Measurements from ENCODE around the gene PTPN23.

Gene PTPN23

DNA sequence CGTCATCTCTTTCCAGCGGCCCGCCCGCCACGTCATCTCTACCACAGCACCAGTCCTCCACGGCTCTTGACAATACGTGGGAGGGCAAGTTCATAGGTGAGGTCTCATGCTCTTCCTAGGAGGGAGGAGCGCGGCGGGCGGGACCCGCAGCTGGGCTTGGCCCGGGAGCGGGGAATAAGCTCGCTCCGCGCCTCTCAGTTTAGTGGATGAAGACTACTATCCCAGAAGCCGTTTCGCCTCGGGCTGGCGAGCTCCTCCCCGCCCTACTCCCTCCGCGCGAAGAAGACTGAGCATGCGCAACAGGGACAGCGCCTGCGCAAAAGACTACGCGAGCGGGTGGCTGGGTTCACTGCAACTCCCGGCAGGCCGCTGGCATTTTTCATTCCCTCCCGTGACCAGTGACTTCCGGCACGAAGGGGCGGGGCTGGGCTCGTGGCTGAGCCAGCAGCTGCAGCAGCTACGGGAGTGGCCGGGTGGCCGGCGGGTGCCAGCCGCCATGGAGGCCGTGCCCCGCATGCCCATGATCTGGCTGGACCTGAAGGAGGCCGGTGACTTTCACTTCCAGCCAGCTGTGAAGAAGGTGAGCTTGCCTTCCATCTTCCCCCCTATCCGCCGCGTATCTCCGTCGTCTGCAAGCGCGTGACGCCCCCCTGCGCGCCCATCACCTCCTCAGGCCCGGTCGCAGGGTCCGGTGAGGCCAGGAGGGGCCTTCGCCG is at the start of gene PTPN23 (continued):
- TF ChIP-seq, protein P1, sequence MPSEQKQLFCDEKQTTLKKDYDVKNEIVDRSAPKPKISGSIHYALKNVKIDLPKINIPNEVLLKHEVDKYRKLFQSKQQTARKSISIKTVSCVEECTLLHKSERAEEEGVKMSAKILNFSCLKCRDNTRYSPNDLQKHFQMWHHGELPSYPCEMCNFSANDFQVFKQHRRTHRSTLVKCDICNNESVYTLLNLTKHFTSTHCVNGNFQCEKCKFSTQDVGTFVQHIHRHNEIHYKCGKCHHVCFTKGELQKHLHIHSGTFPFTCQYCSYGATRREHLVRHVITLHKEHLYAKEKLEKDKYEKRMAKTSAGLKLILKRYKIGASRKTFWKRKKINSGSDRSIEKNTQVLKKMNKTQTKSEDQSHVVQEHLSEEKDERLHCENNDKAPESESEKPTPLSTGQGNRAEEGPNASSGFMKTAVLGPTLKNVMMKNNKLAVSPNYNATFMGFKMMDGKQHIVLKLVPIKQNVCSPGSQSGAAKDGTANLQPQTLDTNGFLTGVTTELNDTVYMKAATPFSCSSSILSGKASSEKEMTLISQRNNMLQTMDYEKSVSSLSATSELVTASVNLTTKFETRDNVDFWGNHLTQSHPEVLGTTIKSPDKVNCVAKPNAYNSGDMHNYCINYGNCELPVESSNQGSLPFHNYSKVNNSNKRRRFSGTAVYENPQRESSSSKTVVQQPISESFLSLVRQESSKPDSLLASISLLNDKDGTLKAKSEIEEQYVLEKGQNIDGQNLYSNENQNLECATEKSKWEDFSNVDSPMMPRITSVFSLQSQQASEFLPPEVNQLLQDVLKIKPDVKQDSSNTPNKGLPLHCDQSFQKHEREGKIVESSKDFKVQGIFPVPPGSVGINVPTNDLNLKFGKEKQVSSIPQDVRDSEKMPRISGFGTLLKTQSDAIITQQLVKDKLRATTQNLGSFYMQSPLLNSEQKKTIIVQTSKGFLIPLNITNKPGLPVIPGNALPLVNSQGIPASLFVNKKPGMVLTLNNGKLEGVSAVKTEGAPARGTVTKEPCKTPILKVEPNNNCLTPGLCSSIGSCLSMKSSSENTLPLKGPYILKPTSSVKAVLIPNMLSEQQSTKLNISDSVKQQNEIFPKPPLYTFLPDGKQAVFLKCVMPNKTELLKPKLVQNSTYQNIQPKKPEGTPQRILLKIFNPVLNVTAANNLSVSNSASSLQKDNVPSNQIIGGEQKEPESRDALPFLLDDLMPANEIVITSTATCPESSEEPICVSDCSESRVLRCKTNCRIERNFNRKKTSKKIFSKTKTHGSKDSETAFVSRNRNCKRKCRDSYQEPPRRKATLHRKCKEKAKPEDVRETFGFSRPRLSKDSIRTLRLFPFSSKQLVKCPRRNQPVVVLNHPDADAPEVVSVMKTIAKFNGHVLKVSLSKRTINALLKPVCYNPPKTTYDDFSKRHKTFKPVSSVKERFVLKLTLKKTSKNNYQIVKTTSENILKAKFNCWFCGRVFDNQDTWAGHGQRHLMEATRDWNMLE (tag by site-specific recombination; conservative IDR thresholded peaks at IDR 0.05; ENCODE audit: low read depth) = 0 out of 2 replicates have a peak, but pooled peaks have one; percentile 17
- TF ChIP-seq ZFP69B (tag by site-specific recombination; IDR thresholded peaks at IDR 0.05) (peak; percentile 30; the same call in 1 of the 2 replicates), ZNF121 (tag by site-specific recombination; IDR thresholded peaks at IDR 0.05) (0 out of 2 replicates have a peak, but pooled peaks have one; percentile 20)

DNA sequence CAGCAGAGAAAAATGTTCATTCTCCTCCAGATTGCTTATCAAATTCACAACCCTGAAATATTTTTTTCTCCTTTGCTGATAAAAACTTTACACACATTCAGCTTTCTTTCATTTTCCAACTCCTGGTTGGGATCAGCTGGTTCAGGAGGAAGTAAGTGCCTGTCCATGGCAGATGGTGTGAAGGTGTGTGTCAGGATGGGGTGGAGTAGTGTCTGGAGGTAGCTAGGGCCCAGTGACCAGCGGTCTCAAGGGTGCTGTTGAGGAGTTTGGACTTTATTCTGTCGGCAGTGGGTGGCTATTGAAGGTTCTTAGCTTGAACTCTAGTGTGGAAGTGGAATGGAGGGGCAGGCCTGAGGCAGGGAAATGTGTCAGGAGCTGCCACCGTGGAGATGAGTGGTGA is 46.9 kb upstream of the PTPN23 start:
- Histone ChIP-seq H3K27ac (ENCODE audit: extremely low read depth, low read depth, low read length) (no peak overlapping the region), H3K4me3 (ENCODE audit: low read depth, low read length) (no peak overlapping the region), H3K9me3 (ENCODE audit: control insufficient read depth, insufficient read depth, low read depth, low read length) (no peaks in the 10 kb centered on the region), H3K36me3 (ENCODE audit: control insufficient read depth in 2 of 2, insufficient read depth in 1 of 2, low read length in 2 of 2) (peaks cover 0 to 86% of the 10 kb centered on the region in 2 experiments; a peak in 2 of 3 replicates), H3K4me1 (ENCODE audit: control insufficient read depth, insufficient read depth, low read length) (no peaks in the 10 kb centered on the region)
- POLR2A ChIA-PET = no interaction called here
- TF ChIP-seq ZNF10 (tag by site-specific recombination; IDR thresholded peaks at IDR 0.05) = no peak
- TF ChIP-seq, protein P2, sequence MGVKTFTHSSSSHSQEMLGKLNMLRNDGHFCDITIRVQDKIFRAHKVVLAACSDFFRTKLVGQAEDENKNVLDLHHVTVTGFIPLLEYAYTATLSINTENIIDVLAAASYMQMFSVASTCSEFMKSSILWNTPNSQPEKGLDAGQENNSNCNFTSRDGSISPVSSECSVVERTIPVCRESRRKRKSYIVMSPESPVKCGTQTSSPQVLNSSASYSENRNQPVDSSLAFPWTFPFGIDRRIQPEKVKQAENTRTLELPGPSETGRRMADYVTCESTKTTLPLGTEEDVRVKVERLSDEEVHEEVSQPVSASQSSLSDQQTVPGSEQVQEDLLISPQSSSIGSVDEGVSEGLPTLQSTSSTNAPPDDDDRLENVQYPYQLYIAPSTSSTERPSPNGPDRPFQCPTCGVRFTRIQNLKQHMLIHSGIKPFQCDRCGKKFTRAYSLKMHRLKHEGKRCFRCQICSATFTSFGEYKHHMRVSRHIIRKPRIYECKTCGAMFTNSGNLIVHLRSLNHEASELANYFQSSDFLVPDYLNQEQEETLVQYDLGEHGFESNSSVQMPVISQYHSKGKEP (tag by site-specific recombination; IDR thresholded peaks at IDR 0.05) = no peak
- no peak for TF ChIP-seq ZBTB21 (tag by site-specific recombination; IDR thresholded peaks at IDR 0.05)
- TF ChIP-seq ZNF830 (tag by site-specific recombination; IDR thresholded peaks at IDR 0.05; ENCODE audit: low read depth) = no peak
- no peak for TF ChIP-seq ZNF24 (tag by site-specific recombination; IDR thresholded peaks at IDR 0.05)
- no peak for TF ChIP-seq ZNF114 (tag by site-specific recombination; IDR thresholded peaks at IDR 0.05)
- TF ChIP-seq, protein P3, sequence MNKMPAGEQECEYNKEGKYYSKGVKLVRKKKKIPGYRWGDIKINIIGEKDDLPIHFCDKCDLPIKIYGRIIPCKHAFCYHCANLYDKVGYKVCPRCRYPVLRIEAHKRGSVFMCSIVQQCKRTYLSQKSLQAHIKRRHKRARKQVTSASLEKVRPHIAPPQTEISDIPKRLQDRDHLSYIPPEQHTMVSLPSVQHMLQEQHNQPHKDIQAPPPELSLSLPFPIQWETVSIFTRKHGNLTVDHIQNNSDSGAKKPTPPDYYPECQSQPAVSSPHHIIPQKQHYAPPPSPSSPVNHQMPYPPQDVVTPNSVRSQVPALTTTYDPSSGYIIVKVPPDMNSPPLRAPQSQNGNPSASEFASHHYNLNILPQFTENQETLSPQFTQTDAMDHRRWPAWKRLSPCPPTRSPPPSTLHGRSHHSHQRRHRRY (tag by site-specific recombination; IDR thresholded peaks at IDR 0.05) = no peak
- TF ChIP-seq GLI2 (tag by site-specific recombination; IDR thresholded peaks at IDR 0.05; ENCODE audit: borderline replicate concordance, low read depth) = no peak
- no peak for TF ChIP-seq MEIS1 (CRISPR knock-in tag; IDR thresholded peaks at IDR 0.05; ENCODE audit: borderline replicate concordance)
- no peak for TF ChIP-seq ZNF302 (tag by site-specific recombination; IDR thresholded peaks at IDR 0.05; ENCODE audit: low read depth)
- no peak for TF ChIP-seq ZNF146 (tag by site-specific recombination; IDR thresholded peaks at IDR 0.05)
- TF ChIP-seq ZNF768 (tag by site-specific recombination; IDR thresholded peaks at IDR 0.05) = no peak
- TF ChIP-seq, protein P4, sequence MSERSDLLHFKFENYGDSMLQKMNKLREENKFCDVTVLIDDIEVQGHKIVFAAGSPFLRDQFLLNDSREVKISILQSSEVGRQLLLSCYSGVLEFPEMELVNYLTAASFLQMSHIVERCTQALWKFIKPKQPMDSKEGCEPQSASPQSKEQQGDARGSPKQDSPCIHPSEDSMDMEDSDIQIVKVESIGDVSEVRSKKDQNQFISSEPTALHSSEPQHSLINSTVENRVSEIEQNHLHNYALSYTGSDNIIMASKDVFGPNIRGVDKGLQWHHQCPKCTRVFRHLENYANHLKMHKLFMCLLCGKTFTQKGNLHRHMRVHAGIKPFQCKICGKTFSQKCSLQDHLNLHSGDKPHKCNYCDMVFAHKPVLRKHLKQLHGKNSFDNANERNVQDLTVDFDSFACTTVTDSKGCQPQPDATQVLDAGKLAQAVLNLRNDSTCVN (tag by site-specific recombination; optimal IDR thresholded peaks at IDR 0.05) = no peak
- CTCF ChIA-PET = interaction anchor here (0.6 to 1.7 kb wide), 2 partner anchors 10 to 138 kb away, joined by 4 to 5 read pairs; no protein-coding TSS in a partner anchor
